HCT116 (cell line): Measurements from ENCODE around the gene IL1RAPL2. TPM values are rescaled to one million over a fixed set of nuclear protein-coding genes. Genes with fewer than 3 reads are reported as not detected.

Experiments
- ATAC-seq: fragments of 200-7000 bp; cut with Tn5 transposase; 2 replicates; pipeline ENCODE4 v1.9.1; 2020; ENCODE audit warnings: mild to moderate bottlenecking, moderate library complexity
- BruUV-seq: library from RNA; stranded (reverse); fragments of 400-500 nt; replicated peaks from 2 replicates; lab custom pipeline; 2021; lab: Mats Ljungman, UMichigan
- CTCF ChIA-PET: fragments of 300-600 bp; sonication (Branson Sonifier 250); formaldehyde crosslinking; loops from one replicate; lab custom pipeline; 2021; ENCODE audit warnings: antibody characterized with exemption; lab: Charles Lee
- POLR2A ChIA-PET: fragments of 300-600, 350-600 bp; sonication (Branson Sonifier 250); formaldehyde crosslinking; loops from one replicate; lab custom pipeline; 2021; ENCODE audit warnings: antibody characterized with exemption; lab: Charles Lee
- RAD21 ChIA-PET, 2 experiments: fragments of 300-600 bp; sonication (Branson Sonifier 250); formaldehyde crosslinking; loops; one replicate each; lab custom pipeline; 2023; ENCODE audit warnings: low total read pairs in 2 of 2; ENCODE audit not compliant: uncharacterized antibody in 2 of 2, unreplicated experiment in 2 of 2, low non-redundant PET in 1 of 2; lab: Charles Lee
- DNase-seq: peaks from one replicate; pipeline ENCODE4 v3.0.0-alpha.2; 2010; ENCODE audit warnings: low read depth, low spot score
- H2AFZ ChIP-seq: fragments of 200-600 bp; shearing (Covaris generic), sonication (generic); 2 replicates; pipeline ENCODE4 v1.6.1; 2017; ENCODE audit warnings: low read depth, mixed run types, mixed read lengths, antibody characterized with exemption, low read length; ENCODE audit not compliant: poor library complexity, severe bottlenecking
- H3K27ac ChIP-seq: 2 replicates; pipeline ENCODE4 v1.5.1; 2012; ENCODE audit warnings: low read depth, low read length
- H3K27me3 ChIP-seq: fragments of 200-600 bp; sonication (generic); 2 replicates; pipeline ENCODE4 v1.6.1; 2016; ENCODE audit warnings: mixed run types, low read length, mixed read lengths; ENCODE audit not compliant: insufficient read depth
- H3K36me3 ChIP-seq, 2 experiments: fragments of 200-500 bp in 1 of 2; fragments of 200-600 bp in 1 of 2; sonication (Bioruptor generic) in 1 of 2; sonication (generic) in 1 of 2; 2 replicates each; pipeline versions ENCODE4 v1.5.1 to v1.6.1; 2014 to 2016; ENCODE audit warnings: low read length in 2 of 2, inconsistent platforms in 1 of 2, mixed read lengths in 1 of 2, mixed run types in 1 of 2; ENCODE audit not compliant: insufficient read depth in 2 of 2, control insufficient read depth in 1 of 2
- H3K4me1 ChIP-seq, 2 experiments: fragments of 200-600 bp in 1 of 2; sonication (generic) in 1 of 2; 2 replicates each; pipeline versions ENCODE4 v1.5.1 to v1.6.1; 2012 to 2017; ENCODE audit warnings: low read length in 2 of 2, inconsistent platforms in 1 of 2, mild to moderate bottlenecking in 1 of 2, mixed read lengths in 1 of 2, mixed run types in 1 of 2, moderate library complexity in 1 of 2; ENCODE audit not compliant: insufficient read depth in 2 of 2, control insufficient read depth in 1 of 2
- H3K4me2 ChIP-seq: fragments of 200-600 bp; sonication (generic); 2 replicates; pipeline ENCODE4 v1.6.1; 2017; ENCODE audit warnings: mixed run types, low read length, mixed read lengths
- H3K4me3 ChIP-seq, 2 experiments: fragments of 200-600 bp in 1 of 2; sonication (generic) in 1 of 2; replicated peaks in 1 of 2; 2 replicates each; pipeline ENCODE4 v1.5.1; 2011 to 2016; ENCODE audit warnings: low read length in 2 of 2, control low read depth in 1 of 2, low read depth in 1 of 2, mild to moderate bottlenecking in 1 of 2, mixed read lengths in 1 of 2, mixed run types in 1 of 2
- H3K79me2 ChIP-seq: fragments of 200-600 bp; sonication (generic); 2 replicates; pipeline ENCODE4 v1.6.1; 2017; ENCODE audit warnings: mild to moderate bottlenecking, mixed run types, low read length, moderate library complexity, mixed read lengths; ENCODE audit not compliant: insufficient read depth
- H3K9ac ChIP-seq: fragments of 200-600 bp; sonication (generic); 2 replicates; pipeline ENCODE4 v1.6.1; 2016; ENCODE audit warnings: low read length, mixed read lengths
- H3K9me2 ChIP-seq: fragments of 200-600 bp; sonication (generic), shearing (Covaris generic); 2 replicates; pipeline ENCODE4 v1.6.1; 2017; ENCODE audit warnings: mixed run types, mild to moderate bottlenecking, moderate library complexity; ENCODE audit not compliant: insufficient read depth
- H3K9me3 ChIP-seq, 2 experiments: fragments of 200-500 bp in 1 of 2; fragments of 200-600 bp in 1 of 2; sonication (Bioruptor generic) in 1 of 2; sonication (generic) in 1 of 2; 2 replicates each; pipeline ENCODE4 v1.6.1; 2014 to 2017; ENCODE audit warnings: low read length in 2 of 2, mixed read lengths in 2 of 2, inconsistent platforms in 1 of 2, low read depth in 1 of 2, mild to moderate bottlenecking in 1 of 2, mixed run types in 1 of 2, moderate library complexity in 1 of 2; ENCODE audit not compliant: control insufficient read depth in 1 of 2, insufficient read depth in 1 of 2
- H4K20me1 ChIP-seq: fragments of 200-600 bp; sonication (generic), shearing (Covaris generic); 2 replicates; pipeline ENCODE4 v1.6.1; 2017; ENCODE audit warnings: mixed run types, mild to moderate bottlenecking, moderate library complexity; ENCODE audit not compliant: insufficient read depth
- CEBPB ChIP-seq: IDR thresholded peaks from 2 replicates; pipeline ENCODE4 v1.6.1; 2012; ENCODE audit warnings: low read depth
- ELF1 ChIP-seq: IDR thresholded peaks from 2 replicates; pipeline ENCODE4 v1.6.1; 2012; ENCODE audit warnings: low read depth, borderline replicate concordance
- EZH2 ChIP-seq: fragments of 200-600 bp; sonication (generic); IDR thresholded peaks from 2 replicates; pipeline ENCODE4 v1.6.1; 2017; ENCODE audit warnings: antibody characterized with exemption, mixed run types
- FOSL1 ChIP-seq: IDR thresholded peaks from 2 replicates; pipeline ENCODE4 v1.6.1; 2012; ENCODE audit warnings: low read depth
- POLR2AphosphoS5 ChIP-seq: IDR thresholded peaks from 2 replicates; pipeline ENCODE4 v1.6.1; 2011; ENCODE audit warnings: mild to moderate bottlenecking, low read depth, low read length, moderate library complexity
- SIN3A ChIP-seq: IDR thresholded peaks from 2 replicates; pipeline ENCODE4 v1.6.1; 2012; ENCODE audit warnings: low read depth
- TCF7L2 ChIP-seq: IDR thresholded peaks from 2 replicates; pipeline ENCODE4 v1.7.0; 2011; ENCODE audit warnings: borderline replicate concordance, inconsistent platforms; ENCODE audit not compliant: insufficient read depth, insufficient read length; ENCODE audit errors: extremely low read depth
- YY1 ChIP-seq: IDR thresholded peaks from 2 replicates; pipeline ENCODE4 v1.6.1; 2011; ENCODE audit warnings: low read length, low read depth, moderate library complexity, mild to moderate bottlenecking; ENCODE audit not compliant: insufficient replicate concordance; ENCODE audit errors: extremely low read depth
- ZFX ChIP-seq: fragments of 450-650 bp; IDR thresholded peaks from 2 replicates; pipeline ENCODE4 v1.6.1; 2017
- ZNF274 ChIP-seq: fragments of 200-500 bp; sonication (Bioruptor generic); IDR thresholded peaks from 2 replicates; pipeline ENCODE4 v1.6.1; 2014; ENCODE audit warnings: mild to moderate bottlenecking, low read depth, low read length, inconsistent platforms
- intact Hi-C: fragments of 100-400 bp; cut with micrococcal nuclease; formaldehyde crosslinking; loops from 2 replicates; pipeline ENCODE4 v1.10.0; 2022
- total RNA-seq: library from RNA; stranded (reverse); gene quantifications from one replicate; pipeline ENCODE4 v1.2.1, GENCODE V29; 2021; ENCODE audit not compliant: unreplicated experiment
- TF ChIP-seq, protein P1 (sequence below): IDR thresholded peaks from 2 replicates; pipeline ENCODE4 v1.6.1; 2012
- TF ChIP-seq, protein P2 (sequence below), 3 experiments: fragments of 200-600 bp in 1 of 3; sonication (generic) in 1 of 3; IDR thresholded peaks in 2 of 3; conservative IDR thresholded peaks in 1 of 3; 2 replicates each; pipeline ENCODE4 v1.5.1; 2012 to 2017; ENCODE audit warnings: low read depth in 2 of 3, low read length in 2 of 3, antibody characterized with exemption in 1 of 3, borderline replicate concordance in 1 of 3, control low read depth in 1 of 3, mild to moderate bottlenecking in 1 of 3, mixed read lengths in 1 of 3, mixed run types in 1 of 3, moderate library complexity in 1 of 3; ENCODE audit not compliant: insufficient read depth in 1 of 3
- TF ChIP-seq, protein P3 (sequence below): IDR thresholded peaks from 2 replicates; pipeline ENCODE4 v1.6.1; 2012; ENCODE audit warnings: low read depth
- TF ChIP-seq, protein P4 (sequence below): IDR thresholded peaks from 2 replicates; pipeline ENCODE4 v1.6.1; 2011; ENCODE audit warnings: mild to moderate bottlenecking, low read length, moderate library complexity; ENCODE audit not compliant: insufficient replicate concordance; ENCODE audit errors: extremely low read depth
- TF ChIP-seq, protein P5 (sequence below): IDR thresholded peaks from 2 replicates; pipeline ENCODE4 v1.6.1; 2012

The IL1RAPL2 gene
- total RNA-seq, 1 experiment from 2014 or later, result not detected

DNA sequence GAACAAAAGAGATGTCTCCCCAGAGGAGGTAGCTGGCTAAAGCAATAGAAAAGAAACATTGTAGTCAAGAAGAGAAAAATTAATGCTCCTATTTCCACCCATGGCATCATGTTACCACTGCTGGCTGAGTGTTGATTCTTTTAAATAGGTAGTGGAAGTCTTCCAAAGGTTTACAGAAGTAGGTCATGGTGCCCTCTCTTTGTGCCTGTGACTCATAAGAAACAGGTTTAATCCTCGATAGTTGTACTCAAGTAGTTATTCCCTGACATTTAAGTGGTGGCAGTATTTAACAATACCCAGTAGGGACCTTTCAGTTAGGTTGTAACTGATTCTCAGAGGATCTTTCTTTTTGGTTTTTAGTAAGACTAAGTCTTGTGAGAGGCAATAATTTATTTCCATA is 406.7 kb downstream of the IL1RAPL2 start:
- H3K9ac ChIP-seq, result no peak overlapping the region
- ATAC-seq (no peak), DNase-seq (no peak)

More for the DNA sequence above, 406.7 kb downstream of the IL1RAPL2 start:
- H3K27ac ChIP-seq, result no peak overlapping the region
- no peaks in the 10 kb centered on the region for H3K79me2 ChIP-seq
- no peaks in the 10 kb centered on the region for H3K36me3 ChIP-seq
- H3K4me1 ChIP-seq, result no peaks in the 10 kb centered on the region
- no peaks in the 10 kb centered on the region for H3K9me3 ChIP-seq
- no peak overlapping the region for H3K4me2 ChIP-seq
- H3K27me3 ChIP-seq, result no peaks in the 10 kb centered on the region
- TF ChIP-seq, protein P1, sequence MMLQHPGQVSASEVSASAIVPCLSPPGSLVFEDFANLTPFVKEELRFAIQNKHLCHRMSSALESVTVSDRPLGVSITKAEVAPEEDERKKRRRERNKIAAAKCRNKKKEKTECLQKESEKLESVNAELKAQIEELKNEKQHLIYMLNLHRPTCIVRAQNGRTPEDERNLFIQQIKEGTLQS, result no peak
- TF ChIP-seq, protein P2, sequence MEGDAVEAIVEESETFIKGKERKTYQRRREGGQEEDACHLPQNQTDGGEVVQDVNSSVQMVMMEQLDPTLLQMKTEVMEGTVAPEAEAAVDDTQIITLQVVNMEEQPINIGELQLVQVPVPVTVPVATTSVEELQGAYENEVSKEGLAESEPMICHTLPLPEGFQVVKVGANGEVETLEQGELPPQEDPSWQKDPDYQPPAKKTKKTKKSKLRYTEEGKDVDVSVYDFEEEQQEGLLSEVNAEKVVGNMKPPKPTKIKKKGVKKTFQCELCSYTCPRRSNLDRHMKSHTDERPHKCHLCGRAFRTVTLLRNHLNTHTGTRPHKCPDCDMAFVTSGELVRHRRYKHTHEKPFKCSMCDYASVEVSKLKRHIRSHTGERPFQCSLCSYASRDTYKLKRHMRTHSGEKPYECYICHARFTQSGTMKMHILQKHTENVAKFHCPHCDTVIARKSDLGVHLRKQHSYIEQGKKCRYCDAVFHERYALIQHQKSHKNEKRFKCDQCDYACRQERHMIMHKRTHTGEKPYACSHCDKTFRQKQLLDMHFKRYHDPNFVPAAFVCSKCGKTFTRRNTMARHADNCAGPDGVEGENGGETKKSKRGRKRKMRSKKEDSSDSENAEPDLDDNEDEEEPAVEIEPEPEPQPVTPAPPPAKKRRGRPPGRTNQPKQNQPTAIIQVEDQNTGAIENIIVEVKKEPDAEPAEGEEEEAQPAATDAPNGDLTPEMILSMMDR (IDR thresholded peaks at IDR 0.05 in 2 of 3, conservative IDR thresholded peaks at IDR 0.05 in 1 of 3; ENCODE audit: borderline replicate concordance in 1 of 3, insufficient read depth in 1 of 3, low read depth in 2 of 3, low read length in 2 of 3), result no peak
- TF ChIP-seq TCF7L2, result no peak
- no peak for TF ChIP-seq ZFX
- no peak for TF ChIP-seq SIN3A
- no peak for TF ChIP-seq YY1
- TF ChIP-seq, protein P3, sequence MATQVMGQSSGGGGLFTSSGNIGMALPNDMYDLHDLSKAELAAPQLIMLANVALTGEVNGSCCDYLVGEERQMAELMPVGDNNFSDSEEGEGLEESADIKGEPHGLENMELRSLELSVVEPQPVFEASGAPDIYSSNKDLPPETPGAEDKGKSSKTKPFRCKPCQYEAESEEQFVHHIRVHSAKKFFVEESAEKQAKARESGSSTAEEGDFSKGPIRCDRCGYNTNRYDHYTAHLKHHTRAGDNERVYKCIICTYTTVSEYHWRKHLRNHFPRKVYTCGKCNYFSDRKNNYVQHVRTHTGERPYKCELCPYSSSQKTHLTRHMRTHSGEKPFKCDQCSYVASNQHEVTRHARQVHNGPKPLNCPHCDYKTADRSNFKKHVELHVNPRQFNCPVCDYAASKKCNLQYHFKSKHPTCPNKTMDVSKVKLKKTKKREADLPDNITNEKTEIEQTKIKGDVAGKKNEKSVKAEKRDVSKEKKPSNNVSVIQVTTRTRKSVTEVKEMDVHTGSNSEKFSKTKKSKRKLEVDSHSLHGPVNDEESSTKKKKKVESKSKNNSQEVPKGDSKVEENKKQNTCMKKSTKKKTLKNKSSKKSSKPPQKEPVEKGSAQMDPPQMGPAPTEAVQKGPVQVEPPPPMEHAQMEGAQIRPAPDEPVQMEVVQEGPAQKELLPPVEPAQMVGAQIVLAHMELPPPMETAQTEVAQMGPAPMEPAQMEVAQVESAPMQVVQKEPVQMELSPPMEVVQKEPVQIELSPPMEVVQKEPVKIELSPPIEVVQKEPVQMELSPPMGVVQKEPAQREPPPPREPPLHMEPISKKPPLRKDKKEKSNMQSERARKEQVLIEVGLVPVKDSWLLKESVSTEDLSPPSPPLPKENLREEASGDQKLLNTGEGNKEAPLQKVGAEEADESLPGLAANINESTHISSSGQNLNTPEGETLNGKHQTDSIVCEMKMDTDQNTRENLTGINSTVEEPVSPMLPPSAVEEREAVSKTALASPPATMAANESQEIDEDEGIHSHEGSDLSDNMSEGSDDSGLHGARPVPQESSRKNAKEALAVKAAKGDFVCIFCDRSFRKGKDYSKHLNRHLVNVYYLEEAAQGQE, result no peak
- TF ChIP-seq, protein P4, sequence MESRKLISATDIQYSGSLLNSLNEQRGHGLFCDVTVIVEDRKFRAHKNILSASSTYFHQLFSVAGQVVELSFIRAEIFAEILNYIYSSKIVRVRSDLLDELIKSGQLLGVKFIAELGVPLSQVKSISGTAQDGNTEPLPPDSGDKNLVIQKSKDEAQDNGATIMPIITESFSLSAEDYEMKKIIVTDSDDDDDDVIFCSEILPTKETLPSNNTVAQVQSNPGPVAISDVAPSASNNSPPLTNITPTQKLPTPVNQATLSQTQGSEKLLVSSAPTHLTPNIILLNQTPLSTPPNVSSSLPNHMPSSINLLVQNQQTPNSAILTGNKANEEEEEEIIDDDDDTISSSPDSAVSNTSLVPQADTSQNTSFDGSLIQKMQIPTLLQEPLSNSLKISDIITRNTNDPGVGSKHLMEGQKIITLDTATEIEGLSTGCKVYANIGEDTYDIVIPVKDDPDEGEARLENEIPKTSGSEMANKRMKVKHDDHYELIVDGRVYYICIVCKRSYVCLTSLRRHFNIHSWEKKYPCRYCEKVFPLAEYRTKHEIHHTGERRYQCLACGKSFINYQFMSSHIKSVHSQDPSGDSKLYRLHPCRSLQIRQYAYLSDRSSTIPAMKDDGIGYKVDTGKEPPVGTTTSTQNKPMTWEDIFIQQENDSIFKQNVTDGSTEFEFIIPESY, result no peak
- TF ChIP-seq ZNF274, result no peak
- TF ChIP-seq ELF1, result no peak
- no peak for TF ChIP-seq POLR2AphosphoS5
- TF ChIP-seq FOSL1, result no peak
- TF ChIP-seq, protein P5, sequence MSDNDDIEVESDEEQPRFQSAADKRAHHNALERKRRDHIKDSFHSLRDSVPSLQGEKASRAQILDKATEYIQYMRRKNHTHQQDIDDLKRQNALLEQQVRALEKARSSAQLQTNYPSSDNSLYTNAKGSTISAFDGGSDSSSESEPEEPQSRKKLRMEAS, result no peak
- TF ChIP-seq CEBPB, result no peak
- TF ChIP-seq EZH2, result no peak
- no peaks in the 10 kb centered on the region for H4K20me1 ChIP-seq
- RAD21 ChIA-PET, result no interaction called here
- no peak overlapping the region for H2AFZ ChIP-seq
- no peaks in the 10 kb centered on the region for H3K9me2 ChIP-seq
- intact Hi-C loops, result no loop called here
- H3K4me3 ChIP-seq, result no peak overlapping the region
- POLR2A ChIA-PET, result no interaction called here
- CTCF ChIA-PET, result no interaction called here
- BruUV-seq, result no TSS peak
